Measurements from ENCODE around the gene RGL4.

RGL4 gene

DNA sequence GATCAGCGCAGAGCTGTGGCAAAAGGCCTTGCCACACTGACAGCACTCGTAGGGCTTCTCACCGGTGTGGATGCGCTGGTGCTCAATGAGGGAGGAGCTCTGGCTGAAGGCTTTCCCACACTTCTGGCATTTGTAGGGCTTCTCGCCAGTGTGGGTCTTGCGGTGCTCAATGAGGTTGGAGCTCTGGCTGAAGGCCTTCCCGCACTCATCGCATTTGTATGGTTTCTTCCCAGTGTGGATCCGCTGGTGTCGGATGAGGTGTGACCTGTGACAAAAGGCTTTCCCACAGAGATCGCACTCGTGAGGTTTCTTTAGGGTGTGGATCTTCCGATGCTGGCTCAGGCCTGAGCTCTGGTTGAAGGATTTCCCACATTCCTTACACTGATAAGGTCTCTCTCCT lies 53.2 kb downstream of the RGL4 start:
- DNase-seq = no peak

DNA sequence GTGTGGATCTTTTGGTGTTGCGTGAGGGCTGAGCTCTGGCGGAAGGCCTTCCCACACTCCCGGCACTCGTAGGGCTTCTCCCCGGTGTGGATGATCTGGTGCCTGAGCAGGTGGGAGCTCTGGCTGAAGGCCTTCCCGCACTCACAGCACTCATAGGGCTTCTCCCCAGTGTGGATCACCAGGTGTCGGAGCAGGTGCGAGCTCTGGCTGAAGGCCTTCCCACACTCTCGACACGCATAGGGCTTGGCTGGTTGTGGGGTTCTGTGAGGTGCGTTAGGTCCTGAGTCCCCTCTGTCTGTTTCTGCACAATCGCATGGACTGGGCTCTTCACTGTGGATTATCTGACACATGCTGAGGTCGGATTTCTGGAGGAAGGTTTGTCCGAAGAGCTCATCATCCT lies 53.7 kb downstream of the RGL4 start:
- DNase-seq = no peak

DNA sequence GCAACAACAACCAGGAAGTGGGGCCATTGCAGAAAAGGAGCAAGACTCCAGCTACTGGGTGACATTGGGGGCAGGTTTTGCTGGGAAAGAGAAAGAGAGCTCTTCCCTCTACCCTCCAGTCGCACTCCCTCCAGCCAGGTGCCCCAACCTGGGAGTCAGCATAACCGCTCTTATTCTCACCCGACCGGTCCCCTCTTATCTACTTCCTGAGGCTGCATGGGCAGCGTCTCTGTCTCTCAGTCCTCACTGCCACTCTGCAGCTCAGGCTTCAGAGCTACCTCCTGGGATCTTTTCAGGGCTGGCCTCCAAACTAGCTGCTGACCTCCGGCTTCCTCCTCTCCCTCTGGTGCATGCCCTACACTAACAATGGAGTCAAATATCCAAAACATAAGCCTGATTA lies 55.0 kb downstream of the RGL4 start:
- no peak for DNase-seq
